Esophagus squamous epithelium (tissue), 5 donors: ENCODE data around the gene C11orf58. TPM values are rescaled to one million over a fixed set of nuclear protein-coding genes. Genes with fewer than 3 reads are reported as not detected.

ENCODE experiments used
- DNase-seq: peaks from one replicate; lab custom pipeline; 2025; lab: John Stamatoyannopoulos, UW
- H3K27ac ChIP-seq, 4 donors: fragments of 200-600 bp; sonication (generic); one replicate each; pipeline ENCODE4 v1.5.1; 2016 to 2019; ENCODE audit warnings: mild to moderate bottlenecking in 1 of 4
- H3K27me3 ChIP-seq, 4 donors: fragments of 200-600 bp; sonication (generic); 1 replicate in 3 of 4; 2 replicates in 1 of 4; pipeline versions ENCODE4 v1.5.1 to v1.6.0; 2017 to 2021; ENCODE audit warnings: antibody characterized with exemption in 1 of 4
- H3K36me3 ChIP-seq, 3 donors: fragments of 200-600 bp; sonication (generic); one replicate each; pipeline ENCODE4 v1.5.1; 2016 to 2019
- H3K4me1 ChIP-seq, 3 donors: fragments of 200-600 bp; sonication (generic); one replicate each; pipeline ENCODE4 v1.5.1; 2017 to 2019
- H3K4me3 ChIP-seq, 4 donors: fragments of 200-600 bp; sonication (generic); 1 replicate in 3 of 4; 2 replicates in 1 of 4; pipeline ENCODE4 v1.5.1; 2016 to 2019; ENCODE audit warnings: mild to moderate bottlenecking in 2 of 4, moderate library complexity in 1 of 4
- H3K9me3 ChIP-seq, 3 donors: fragments of 200-600 bp; sonication (generic); one replicate each; pipeline ENCODE4 v1.5.1; 2016 to 2019
- POLR2A ChIP-seq, 4 donors: fragments of 450-650 bp; IDR thresholded peaks; one replicate each; pipeline ENCODE4 v1.6.1; 2017; ENCODE audit warnings: antibody characterized with exemption in 4 of 4, mild to moderate bottlenecking in 4 of 4, moderate library complexity in 3 of 4
- WGBS, 2 donors: methylation state at CpG; one replicate each; pipeline ENCODE4 v1.1.5; 2018; 5-methylcytosine and 5-hydroxymethylcytosine counted together
- intact Hi-C: fragments of 100-400 bp; cut with DNase I; formaldehyde crosslinking; loops from one replicate; pipeline ENCODE4 v1.15.0; 2022
- total RNA-seq, 4 donors: library from RNA; depleted of rRNA; stranded (reverse); fragments of >200 nt; gene quantifications; one replicate each; pipeline ENCODE4 v1.1.0, GENCODE V29; 2016
- TF ChIP-seq, protein P1 (sequence below), 6 experiments: fragments of 450-650 bp in 4 of 6; fragments of 200-600 bp in 2 of 6; sonication (generic) in 2 of 6; IDR thresholded peaks; one replicate each; pipeline ENCODE4 v1.5.1; 2016 to 2019; ENCODE audit warnings: antibody characterized with exemption in 6 of 6, mild to moderate bottlenecking in 4 of 6, moderate library complexity in 4 of 6
- donor health status: DM: yes; HTN: yes; CAD: no.

C11orf58 gene
- total RNA-seq, 4 donors from 2014 or later, result 63.6 to 143 (median 102) TPM

DNA sequence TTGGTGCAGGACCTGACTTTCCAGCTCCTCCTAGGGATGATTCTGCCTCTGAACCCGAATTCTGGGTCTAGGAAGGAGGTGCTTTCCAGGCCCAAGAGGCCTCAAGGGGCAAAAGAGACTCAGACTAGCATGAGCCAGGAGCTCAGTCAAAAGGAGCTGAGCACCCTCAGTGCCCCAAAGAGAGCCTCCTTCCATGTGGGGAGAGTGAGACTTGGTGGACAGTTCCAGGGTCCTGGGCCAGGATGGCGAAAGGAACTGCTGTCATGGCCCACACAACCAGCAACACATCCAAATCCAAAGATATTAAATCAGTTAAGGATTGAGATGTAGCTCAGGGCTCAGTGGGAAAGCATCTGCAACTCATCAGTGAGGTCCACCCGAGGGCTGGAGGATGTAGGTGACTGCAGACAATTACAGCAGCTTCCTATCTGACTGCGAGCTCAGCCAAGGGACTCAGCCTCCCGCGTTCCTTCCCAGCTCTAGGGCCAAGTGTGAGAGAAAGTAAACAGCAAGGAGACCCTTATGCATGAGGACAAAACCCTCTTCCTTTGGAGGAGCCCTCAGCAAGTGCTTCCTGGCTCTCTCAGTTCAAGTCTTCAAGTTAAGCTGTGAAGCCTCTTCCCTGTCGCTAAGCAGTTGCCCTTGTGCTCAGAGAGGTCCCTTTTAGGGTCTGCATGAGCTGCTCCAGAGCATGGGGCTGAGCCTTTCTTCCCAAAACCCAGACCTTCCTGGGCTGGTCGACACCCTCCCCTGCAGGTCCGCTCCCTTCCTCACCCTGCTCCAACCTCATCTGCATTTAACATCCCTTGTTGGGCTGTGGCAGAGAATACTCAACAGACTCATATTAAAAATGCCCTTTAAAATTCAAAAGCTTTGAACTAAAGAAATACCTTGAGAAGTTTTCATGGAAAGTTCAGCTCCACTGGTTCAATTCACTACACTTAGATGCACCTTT lies 35.8 kb downstream of the C11orf58 start:
- intact Hi-C loops, result no loop called here
- WGBS, 2 donors, result 75 to 82% methylated on average over 8 of the region's 9 CpGs

DNA sequence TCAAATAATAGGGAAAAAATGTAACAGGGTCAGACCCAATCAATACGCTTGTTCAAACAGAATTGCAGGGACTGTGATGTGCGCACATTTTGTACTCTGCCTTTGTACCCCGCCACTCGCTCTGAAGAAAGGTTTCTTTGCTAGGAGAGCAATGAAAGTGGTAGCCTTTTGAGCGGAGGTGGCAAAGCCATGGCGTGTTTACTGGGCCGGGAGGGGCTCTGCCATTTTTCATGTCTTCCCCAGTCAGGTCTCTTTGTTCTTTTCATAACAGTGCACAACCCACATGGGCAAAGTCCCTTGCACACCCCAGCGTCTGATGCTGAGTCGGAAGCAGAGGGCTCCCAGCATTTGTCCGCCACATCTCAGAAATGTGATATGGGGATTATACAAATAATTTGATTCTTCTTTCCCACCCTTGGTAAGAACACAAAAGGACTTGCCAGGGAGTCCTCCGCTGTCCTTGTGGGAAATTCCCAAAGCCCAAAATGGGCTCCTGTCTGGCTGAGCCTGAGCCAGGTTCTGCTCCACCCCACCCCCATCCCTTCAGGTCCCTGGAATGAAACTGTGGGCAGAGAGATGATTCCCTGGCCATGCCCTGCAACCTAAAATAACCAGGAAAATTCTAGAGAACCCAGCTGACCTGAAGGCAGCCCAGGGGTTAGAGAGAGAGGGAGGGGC lies 36.6 kb downstream of the C11orf58 start:
- DNase-seq, result no peak
- TF ChIP-seq, protein P1, sequence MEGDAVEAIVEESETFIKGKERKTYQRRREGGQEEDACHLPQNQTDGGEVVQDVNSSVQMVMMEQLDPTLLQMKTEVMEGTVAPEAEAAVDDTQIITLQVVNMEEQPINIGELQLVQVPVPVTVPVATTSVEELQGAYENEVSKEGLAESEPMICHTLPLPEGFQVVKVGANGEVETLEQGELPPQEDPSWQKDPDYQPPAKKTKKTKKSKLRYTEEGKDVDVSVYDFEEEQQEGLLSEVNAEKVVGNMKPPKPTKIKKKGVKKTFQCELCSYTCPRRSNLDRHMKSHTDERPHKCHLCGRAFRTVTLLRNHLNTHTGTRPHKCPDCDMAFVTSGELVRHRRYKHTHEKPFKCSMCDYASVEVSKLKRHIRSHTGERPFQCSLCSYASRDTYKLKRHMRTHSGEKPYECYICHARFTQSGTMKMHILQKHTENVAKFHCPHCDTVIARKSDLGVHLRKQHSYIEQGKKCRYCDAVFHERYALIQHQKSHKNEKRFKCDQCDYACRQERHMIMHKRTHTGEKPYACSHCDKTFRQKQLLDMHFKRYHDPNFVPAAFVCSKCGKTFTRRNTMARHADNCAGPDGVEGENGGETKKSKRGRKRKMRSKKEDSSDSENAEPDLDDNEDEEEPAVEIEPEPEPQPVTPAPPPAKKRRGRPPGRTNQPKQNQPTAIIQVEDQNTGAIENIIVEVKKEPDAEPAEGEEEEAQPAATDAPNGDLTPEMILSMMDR (IDR thresholded peaks at IDR 0.05), result no peak
- TF ChIP-seq POLR2A (IDR thresholded peaks at IDR 0.05), result no peak
- Histone ChIP-seq H3K27ac (no peak overlapping the region), H3K4me1 (peaks cover 0 to 53% (median 5%) of the 10 kb centered on the region in 3 donors), H3K27me3 (peaks cover 0 to 44% (median 0%) of the 10 kb centered on the region in 4 donors), H3K9me3 (no peaks in the 10 kb centered on the region), H3K36me3 (peaks cover 0 to 24% (median 0%) of the 10 kb centered on the region in 3 donors), H3K4me3 (no peak overlapping the region)
- 89 to 95% methylated on average over 7 to 9 of the region's 11 CpGs for WGBS, 2 donors
- intact Hi-C loops, result no loop called here

More for the DNA sequence above, 35.8 kb downstream of the C11orf58 start:
- Histone ChIP-seq H3K4me1 (peaks cover 0 to 48% (median 5%) of the 10 kb centered on the region in 3 donors), H3K4me3 (no peak overlapping the region), H3K36me3 (peaks cover 0 to 23% (median 0%) of the 10 kb centered on the region in 3 donors), H3K9me3 (no peaks in the 10 kb centered on the region), H3K27ac (no peak overlapping the region), H3K27me3 (peaks cover 0 to 44% (median 0%) of the 10 kb centered on the region in 4 donors)
- no peak for TF ChIP-seq POLR2A (IDR thresholded peaks at IDR 0.05)
- TF ChIP-seq, protein P1 (IDR thresholded peaks at IDR 0.05), result no peak
- no peak for DNase-seq

DNA sequence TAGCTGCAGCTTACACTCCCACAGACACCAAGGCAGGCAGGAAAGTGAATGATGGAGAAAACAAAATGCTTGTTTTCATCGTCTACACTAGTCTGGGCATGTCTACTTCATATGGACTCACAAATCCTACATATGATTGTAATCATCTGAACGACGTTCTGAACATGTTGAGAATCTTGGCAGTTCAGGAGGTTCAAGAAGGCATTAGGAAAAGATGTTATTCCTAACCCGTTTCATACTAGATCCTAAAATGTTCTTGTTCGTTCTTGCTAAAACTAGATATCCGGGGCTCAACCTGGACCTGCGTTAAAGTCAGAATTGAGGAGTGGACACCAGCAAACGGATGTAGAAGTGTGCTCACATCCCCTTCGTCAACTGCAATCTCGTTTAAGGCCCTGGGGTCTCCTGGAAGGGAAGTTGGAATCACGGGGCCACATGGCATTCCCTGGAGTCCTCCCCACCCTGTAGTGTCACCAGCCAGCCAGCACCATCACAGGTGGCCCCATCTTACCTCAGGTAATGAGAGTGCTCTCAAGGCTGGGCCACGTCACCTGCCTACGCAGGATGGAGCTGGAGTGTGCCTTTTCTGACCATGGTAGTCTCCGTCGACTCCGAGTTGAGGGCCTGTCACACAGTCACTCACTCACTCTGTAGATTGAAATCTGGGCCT lies 37.3 kb downstream of the C11orf58 start:
- Histone ChIP-seq H3K4me1 (peaks cover 0 to 55% (median 5%) of the 10 kb centered on the region in 3 donors), H3K4me3 (no peak overlapping the region), H3K9me3 (no peaks in the 10 kb centered on the region), H3K27ac (no peak overlapping the region), H3K27me3 (peaks cover 0 to 44% (median 0%) of the 10 kb centered on the region in 4 donors), H3K36me3 (peaks cover 0 to 31% (median 0%) of the 10 kb centered on the region in 3 donors)
- no peak for DNase-seq
- TF ChIP-seq POLR2A (IDR thresholded peaks at IDR 0.05), result no peak
- TF ChIP-seq, protein P1 (IDR thresholded peaks at IDR 0.05), result no peak
- intact Hi-C loops, result no loop called here
- WGBS, 2 donors, result 44 to 70% methylated on average over 9 to 14 of the region's 16 CpGs

DNA sequence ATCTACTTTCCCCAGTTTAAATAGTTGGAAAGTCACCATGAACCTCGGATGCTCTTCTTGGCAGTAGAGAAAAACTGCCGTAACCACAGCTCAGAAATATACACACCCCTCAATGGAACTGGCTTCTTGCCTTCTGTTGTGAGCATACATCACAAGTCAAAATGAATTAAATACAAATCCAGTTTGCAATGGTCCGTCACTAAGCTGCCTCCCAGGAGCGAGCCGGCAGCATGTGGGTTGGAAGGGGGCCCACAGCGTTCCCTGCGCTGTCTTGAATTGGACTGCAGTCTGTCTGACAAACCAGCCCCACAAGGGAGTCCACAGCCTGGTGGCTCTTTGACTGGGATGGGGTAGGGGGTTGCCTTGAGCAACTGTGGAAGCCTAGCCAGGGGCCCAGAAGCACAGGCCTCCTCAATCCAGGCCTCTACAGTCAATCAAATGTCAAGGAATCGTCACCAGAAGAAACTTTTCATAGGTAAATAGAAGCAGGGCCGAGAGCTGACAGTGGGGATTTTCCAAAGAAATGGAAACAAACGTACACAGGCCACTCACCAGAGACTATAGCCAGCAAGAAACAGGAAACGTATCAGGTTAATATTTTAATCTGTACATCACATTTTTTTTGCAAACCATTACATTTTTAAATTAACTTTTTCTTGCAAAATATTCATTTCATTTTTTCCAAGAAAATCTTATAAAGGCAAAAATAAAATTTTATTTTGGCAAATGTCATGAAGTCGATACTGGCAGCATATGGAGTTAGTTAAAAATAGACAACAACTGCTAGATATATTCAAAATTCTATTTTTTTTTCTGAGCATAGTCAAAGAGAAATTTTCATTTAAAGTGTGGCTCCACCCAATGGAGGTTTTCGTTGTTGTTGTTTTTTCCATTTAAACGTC lies 38.5 kb downstream of the C11orf58 start:
- Histone ChIP-seq H3K36me3 (peaks cover 0 to 43% (median 0%) of the 10 kb centered on the region in 3 donors), H3K4me1 (peaks cover 0 to 60% (median 5%) of the 10 kb centered on the region in 3 donors), H3K4me3 (no peak overlapping the region), H3K27me3 (peaks cover 0 to 33% (median 0%) of the 10 kb centered on the region in 4 donors), H3K9me3 (no peaks in the 10 kb centered on the region), H3K27ac (no peak overlapping the region)
- TF ChIP-seq POLR2A (IDR thresholded peaks at IDR 0.05), result no peak
- TF ChIP-seq, protein P1 (IDR thresholded peaks at IDR 0.05), result no peak
- no peak for DNase-seq
- WGBS, 2 donors, result 29 to 34% methylated on average over 12 of the region's 14 CpGs
- intact Hi-C loops, result no loop called here
